ENCODE data around the gene MUC5AC.
"Not testable (repeated sequence)": the region's sequence is repeated elsewhere in the genome, so short reads cannot be mapped to it uniquely, and the experiment has no call there.

MUC5AC gene

GRCh38 chr11:1237128-1237580 lies 79.4 kb downstream of the MUC5AC start:
- DNase-seq (ENCODE audit: low spot score) = no peak

- no peak for DNase-seq (ENCODE audit: low spot score)
These were observed 80.1 kb downstream of the MUC5AC start for GRCh38 chr11:1237851-1238250.

- no peak for DNase-seq (ENCODE audit: low spot score)
These were observed 81.2 kb downstream of the MUC5AC start for GRCh38 chr11:1238767-1239595.

- no peak for DNase-seq (ENCODE audit: low spot score)
These were observed 81.9 kb downstream of the MUC5AC start for GRCh38 chr11:1239596-1240205.

GRCh38 chr11:1240771-1241170 lies 83.0 kb downstream of the MUC5AC start:
- DNase-seq (ENCODE audit: low spot score) = no peak

- DNase-seq (ENCODE audit: low spot score) = no peak
These were observed 84.0 kb downstream of the MUC5AC start for GRCh38 chr11:1241706-1242105.

GRCh38 chr11:1242289-1242688 lies 84.5 kb downstream of the MUC5AC start:
- no peak for DNase-seq (ENCODE audit: low spot score)

- not testable (repeated sequence) for DNase-seq (ENCODE audit: low spot score)
These were observed 85.0 kb downstream of the MUC5AC start for GRCh38 chr11:1242751-1243150.

GRCh38 chr11:1243521-1243920 lies 85.8 kb downstream of the MUC5AC start:
- not testable (repeated sequence) for DNase-seq (ENCODE audit: low spot score)

- DNase-seq (ENCODE audit: low spot score) = not testable (repeated sequence)
These were observed 86.8 kb downstream of the MUC5AC start for GRCh38 chr11:1244557-1244956.

- not testable (repeated sequence) for DNase-seq (ENCODE audit: low spot score)
These were observed 88.0 kb downstream of the MUC5AC start for GRCh38 chr11:1245717-1246116.

- not testable (repeated sequence) for DNase-seq (ENCODE audit: low spot score)
These were observed 88.5 kb downstream of the MUC5AC start for GRCh38 chr11:1246301-1246700.

GRCh38 chr11:1247026-1247425 lies 89.3 kb downstream of the MUC5AC start:
- DNase-seq (ENCODE audit: low spot score) = not testable (repeated sequence)

- not testable (repeated sequence) for DNase-seq (ENCODE audit: low spot score)
These were observed 91.2 kb downstream of the MUC5AC start for GRCh38 chr11:1248951-1249350.

GRCh38 chr11:1250411-1250810 lies 92.7 kb downstream of the MUC5AC start:
- not testable (repeated sequence) for DNase-seq (ENCODE audit: low spot score)
